AML-193 (cell line): Measurements from ENCODE around the gene PSMG1.

Experiments
- DNase-seq, 2 experiments: peaks; one replicate each; lab custom pipeline; 2025; lab: John Stamatoyannopoulos, UW

PSMG1 gene

DNA sequence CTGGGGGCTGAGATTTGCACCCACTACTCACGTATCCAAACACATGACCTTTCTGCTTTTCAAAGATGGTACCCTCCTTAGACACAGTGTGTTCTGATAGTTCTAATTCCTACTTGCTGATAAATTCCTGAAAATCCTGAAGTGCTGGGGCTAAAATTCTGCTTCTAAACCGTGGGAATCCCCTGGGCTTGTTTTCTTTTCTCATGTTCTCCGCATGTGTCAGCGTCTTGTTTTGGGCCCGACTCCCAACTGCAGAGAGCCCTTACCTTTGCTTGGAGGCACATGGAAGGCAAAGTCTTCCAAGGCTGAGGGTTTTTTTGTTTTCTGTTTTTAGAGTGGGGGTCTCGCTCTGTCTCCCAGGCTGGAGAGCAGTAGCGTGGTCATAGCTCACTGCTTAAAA lies 27.2 kb downstream of the PSMG1 start:
- DNase-seq, result no peak

DNA sequence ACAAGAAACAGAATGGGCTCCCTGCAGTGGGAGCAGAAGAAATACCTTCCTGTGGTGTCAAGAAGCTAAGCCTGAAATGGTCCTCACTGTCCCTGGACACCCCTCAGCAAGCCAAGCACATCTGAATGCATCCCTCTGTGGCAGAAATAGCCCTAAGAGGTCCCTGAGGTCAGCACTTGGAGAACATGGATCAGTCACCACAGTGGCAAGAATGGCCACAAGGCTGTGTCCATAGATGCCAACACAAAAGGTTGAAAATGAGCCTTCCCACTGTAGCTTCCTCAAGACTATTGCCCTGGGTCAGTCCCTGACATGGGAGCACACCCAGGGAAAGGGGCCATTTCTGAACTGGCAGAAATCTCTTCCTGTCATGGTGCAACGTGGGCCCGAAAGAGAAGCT lies 27.7 kb downstream of the PSMG1 start:
- DNase-seq, result no peak

DNA sequence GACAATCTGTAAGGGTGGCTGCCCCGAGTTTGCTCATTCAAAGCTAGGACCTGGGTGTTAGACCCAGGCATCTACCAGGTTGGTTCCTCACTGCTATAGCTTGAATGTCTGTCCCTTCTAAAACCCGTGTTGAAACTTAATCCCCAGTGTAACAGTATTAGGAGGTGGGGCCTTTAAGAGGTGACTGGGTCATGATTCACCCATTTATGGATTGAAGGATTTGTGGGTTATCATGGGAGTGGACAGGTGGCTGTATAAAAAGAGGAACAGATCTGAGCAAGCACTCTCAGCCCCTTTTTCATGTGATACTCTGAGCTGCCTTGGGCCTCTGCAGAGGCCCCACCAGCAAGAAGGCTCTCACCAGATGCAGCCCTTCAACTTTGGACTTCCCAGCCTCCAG lies 29.4 kb downstream of the PSMG1 start:
- DNase-seq, result no peak

DNA sequence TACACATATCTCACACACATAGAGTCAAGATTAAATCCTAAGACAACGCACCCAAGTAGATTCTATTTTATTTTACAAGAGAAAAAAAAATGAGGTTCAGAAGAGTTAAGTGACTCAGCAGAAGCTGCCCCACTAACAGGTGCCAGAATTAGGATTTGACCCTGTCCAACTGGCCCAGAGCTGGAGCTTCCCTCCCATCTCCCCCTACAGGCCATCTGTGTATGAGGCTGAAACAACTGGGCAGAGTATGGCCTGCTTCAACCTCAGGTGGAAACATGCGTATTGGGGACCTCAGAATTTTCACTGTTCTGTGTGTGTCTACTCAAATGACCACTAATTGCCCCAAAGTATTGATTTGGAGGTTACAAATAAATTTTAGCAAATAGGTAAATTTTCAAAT lies 29.9 kb downstream of the PSMG1 start:
- DNase-seq, result peak; percentile 12 to 37

DNA sequence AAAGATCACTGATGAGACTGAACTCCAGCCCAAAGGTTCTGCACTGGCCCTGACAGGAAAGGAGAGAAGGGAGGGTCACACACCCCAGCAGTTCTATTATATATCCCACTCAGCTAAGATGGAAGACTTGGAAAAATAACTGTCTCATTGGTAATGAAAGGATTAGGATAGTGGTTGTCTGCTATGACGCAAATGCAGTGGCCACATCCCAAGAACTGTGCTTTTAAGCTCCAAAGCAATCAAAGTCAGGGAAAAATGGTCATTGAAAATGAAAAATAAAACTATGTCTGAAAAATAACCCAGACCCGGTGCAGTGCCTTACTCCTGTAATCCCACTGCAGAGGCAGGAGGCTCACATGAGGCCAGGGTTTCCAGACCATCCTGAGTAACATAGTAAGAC lies 31.0 kb downstream of the PSMG1 start:
- no peak for DNase-seq

DNA sequence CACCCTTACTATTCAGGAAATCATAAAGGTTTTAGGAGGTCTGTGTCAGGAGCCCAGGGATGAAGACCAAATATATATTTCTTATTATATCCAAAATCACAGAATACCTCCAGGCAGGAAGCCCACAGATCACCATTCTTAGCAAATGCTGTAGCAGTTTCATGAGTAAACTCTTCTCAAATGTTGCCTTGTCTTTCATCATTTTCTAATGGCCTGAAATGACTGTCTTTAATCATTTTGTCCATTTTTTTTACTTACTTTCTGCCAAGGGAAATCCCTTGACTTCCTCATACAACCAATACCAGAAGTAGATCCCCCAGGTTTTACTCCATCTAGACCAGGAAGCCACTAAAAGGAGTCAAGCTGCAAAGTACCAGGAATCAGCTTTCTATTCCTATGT lies 32.4 kb downstream of the PSMG1 start:
- no peak for DNase-seq

DNA sequence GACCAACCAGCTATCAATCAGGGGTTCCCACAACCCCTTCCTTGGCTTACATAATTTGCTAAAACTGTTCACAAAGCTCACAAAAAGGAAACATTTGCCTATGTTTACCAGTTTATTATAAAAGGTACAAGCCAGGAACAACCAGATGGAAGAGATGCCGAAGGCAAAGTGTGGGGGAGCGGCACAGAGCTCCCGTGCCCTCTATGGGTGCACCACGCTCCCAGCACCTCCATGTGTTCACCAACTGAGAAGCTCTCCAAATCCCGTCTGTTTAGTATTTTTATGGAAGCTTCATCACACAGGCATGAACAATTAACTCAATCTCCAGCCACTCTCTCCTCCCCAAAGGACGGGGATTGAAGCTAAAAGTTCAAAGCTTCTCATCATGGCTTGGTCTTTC lies 32.9 kb downstream of the PSMG1 start:
- no peak for DNase-seq

DNA sequence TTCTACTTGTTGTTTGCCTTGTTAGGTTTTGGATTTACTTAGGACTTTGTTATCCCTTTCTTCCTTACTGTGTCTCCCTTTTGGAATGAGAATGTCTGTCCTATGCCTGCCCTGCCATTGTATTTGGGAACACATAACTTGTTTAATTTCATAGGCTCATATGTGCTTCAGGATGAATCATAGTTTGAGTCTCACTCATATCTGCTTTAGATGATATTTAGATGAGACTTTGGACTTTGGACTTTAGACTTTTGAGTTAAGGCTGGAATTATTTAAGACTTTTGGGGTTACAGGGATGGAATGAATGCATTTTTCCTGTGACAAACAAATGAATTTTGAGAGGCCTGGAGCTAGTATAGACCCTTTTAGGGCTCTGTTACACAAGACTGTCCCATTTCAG lies 33.4 kb downstream of the PSMG1 start:
- DNase-seq, result no peak

DNA sequence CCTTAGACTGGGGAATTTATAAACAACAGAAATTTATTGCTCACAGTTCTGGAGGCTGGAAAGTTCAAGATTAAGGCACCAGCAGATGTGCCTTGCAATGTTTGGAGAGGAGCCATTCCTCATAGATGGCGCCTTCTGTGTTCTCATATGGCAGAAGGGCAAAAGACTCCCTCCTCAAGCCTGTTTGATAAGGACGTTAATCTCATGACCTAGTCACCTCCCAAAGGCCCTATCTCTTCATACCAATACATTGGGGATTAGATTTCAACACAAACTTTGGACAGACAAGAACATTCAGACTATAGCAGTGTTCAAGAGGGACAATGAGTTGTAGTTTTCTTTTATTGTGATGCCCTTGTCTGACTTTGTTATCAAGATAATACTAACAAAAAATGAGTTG lies 34.3 kb downstream of the PSMG1 start:
- no peak for DNase-seq

DNA sequence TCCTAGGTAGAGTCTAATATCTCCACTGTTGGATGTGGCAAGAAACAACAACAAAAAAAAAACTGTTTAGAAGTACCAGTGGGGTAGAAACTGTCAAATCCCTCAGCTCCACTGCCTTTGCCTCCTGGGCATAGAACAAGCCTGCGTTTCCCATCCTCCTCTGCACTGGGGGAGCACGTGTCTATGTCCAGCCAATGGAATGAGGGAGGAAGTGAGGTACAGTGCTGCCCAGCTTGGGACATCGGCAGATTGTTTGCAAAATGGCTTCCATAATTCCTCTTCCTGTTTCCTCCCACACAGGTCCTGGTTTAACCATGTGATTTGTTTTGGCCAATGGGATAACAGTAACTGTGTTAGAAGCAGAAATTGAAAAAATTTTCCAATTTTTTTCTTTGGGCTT lies 39.1 kb downstream of the PSMG1 start:
- DNase-seq, result no peak

DNA sequence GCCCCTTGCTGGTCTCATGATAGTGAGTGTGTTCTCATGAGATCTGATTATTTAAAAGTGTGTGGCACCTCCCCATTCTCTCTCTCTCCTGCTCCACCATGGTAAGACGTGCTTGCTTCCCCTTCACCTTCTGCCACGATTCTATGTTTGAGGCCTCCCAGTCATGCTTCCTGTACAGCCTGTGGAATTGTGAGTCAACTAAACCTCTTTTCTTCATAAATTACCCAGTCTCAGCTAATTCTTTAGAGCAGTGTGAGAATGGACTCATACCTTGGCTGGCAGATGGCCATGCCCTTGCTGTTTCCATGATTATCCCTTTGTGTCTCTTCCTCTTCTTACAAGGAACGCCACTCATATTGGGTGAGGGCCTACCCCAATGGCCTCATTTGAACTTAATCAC lies 40.3 kb downstream of the PSMG1 start:
- DNase-seq, result no peak

DNA sequence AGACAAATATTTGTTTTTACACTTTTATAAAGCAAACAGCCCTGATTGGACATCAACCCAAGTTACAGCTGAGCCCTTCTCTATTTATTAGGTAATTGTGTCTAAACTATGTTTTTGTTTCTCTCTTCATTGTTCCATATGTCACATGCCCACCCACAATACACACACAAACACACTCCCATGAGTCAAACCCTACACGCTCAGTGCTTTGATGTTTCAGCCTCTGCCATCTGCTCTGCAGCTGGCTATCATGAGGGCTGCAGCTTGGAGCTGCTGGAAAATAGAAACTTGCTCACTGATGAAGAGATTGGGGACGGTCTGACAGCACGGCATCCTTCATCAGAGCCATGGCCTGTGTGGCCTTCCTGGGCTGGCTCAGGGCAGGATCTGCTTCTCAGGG lies 41.7 kb downstream of the PSMG1 start:
- no peak for DNase-seq

DNA sequence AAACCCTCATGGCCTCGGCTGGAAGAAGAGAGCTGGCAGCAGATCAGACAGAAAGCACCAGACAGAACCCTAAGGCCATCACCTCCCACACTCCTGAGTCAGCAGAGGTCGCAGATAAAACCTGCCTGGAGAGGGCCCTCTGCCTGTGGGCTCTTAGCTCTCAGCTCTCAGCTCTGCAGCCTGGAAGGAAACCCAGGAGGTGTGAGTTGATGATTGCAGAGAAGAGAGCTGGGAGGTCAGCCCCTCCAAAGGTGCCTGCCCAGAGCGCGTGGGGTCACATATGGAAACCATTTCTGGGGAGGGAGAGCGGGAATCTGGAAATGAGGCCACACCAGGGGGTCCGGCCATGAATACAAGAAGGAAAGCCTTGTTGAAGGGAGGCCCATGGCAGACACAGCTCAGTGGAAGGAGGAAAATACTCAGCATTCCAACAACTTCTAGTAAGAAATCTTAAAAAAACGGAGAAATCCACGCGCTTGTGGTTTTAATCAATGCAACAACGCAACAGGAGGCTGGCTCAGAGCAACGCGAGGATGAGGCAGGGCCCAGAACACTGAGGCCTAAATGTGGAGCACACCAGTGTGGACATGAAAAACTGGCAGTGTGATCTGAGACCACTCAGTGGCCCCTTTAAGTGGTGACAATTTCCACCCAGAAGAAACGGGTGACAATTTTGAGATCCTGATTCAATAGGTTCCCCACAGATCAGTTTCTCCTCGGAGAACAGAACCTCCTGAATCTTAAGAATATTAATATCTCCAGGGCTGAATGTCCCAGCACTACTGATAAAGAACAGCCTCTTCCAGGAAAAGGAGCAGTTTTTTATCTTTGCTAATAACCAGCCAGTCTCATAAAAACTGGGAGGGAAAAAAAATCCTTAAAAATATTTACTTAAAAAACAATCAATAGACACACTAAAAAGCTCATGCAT lies 45.7 kb downstream of the PSMG1 start:
- DNase-seq, result no peak

DNA sequence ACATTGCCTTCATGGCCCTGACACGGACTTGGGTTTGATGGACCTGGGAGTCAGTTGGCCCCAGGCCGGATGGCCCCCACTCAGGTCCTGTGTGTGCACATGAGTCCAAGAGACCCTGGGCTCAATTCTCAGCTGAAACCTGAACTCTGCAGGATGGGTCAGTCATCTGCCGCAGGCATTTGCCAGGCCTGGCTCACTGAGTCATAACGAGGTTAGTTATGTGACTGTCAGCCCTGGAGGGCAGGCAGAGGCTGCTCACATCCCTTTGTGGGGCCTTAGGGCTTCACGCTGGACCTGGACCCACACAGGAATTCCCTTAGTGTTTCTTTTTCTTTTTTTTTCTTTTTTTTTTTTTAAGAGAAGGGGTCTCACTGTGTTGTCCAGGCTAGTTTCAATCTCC lies 46.5 kb downstream of the PSMG1 start:
- no peak for DNase-seq

DNA sequence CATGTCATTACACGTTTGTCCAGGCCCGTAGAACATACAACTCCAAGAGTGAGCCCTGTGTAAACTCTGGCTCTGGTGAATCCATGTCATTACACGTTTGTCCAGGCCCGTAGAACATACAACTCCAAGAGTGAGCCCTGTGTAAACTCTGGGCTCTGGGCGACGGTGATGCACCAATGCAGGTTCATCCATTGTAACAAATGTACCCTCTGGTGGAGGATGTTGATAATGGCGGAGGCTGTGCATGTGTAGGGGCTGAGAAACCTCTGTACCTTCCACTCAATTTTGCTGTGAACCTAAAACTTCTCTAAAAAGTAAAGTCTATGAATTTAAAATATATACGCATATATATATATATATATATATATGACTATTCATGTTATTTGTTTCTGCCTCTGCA lies 47.1 kb downstream of the PSMG1 start:
- DNase-seq, result peak; percentile 19 to 23

DNA sequence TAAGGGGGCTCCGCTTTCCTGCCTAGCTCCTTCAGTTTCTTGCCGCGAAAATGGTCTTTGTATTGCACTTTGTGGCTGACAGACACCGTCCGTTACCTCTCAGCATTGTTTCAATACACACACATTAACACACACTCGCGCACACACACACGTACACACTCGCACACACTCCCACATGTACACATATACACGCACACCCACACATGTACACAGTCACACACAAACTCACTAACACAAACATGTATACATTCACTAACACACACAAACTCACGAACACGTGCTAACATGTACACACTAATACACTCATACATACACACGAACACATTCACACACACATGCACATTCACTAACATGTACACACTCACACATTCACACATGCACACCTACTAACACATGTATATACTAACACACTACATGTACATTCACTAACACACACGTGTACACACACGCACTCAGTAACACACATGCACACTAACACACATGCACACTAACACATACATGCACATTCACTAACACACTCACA lies 48.9 kb downstream of the PSMG1 start:
- no peak for DNase-seq

DNA sequence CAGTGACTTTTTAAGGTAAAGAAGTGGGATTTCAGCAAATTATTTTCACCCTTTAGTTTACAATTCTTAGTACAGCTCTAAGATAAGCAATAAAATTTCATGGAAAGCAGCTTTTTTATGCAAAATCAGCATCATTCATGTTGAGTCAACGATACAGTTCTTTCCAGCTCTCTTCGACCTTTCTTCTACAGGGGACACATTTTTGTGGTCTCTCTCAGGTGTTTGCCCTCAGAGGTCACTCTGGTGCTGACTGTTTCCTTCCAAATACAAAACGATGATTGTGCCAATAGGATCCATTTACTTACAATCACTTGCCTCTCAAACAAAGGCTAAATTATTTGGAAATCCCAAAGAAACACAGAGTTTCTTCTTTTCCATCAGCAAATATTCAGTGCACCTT lies 51.0 kb downstream of the PSMG1 start:
- no peak for DNase-seq

DNA sequence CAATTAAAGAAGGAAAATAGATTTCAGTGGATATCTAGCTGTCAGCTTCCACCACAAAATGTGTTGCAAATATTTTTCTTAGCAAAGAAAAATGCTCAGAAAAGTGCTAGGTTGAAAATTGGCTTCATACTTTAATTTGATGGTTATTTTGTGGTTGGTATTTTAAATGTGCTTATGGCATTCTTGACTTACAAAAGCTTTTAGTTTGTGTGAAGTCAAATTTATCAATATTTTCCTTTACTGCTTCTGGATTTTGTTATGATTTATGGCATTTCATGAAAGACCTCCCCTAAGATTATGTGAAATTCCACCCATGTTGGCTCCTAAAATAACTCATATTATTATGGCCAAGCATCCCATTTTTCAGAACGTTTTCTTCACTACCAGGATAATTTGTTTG lies 51.5 kb downstream of the PSMG1 start:
- DNase-seq, result no peak

DNA sequence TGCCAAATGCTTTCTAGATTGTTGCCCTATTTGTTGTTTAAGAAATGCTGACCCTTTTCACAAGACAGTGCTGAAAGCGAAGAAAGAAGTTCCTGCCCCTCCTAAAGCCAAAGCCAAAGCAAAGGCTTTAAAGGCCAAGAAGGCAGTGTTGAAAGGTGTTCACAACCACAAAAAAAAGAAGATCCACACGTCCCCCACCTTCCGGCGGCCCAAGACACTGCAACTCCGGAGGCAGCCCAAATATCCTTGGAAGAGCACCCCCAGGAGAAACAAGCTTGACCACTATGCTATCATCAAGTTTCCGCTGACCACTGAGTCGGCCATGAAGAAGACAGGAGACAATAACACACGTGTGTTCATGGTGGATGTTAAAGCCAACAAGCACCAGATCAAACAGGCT lies 55.7 kb downstream of the PSMG1 start:
- DNase-seq, result no peak

DNA sequence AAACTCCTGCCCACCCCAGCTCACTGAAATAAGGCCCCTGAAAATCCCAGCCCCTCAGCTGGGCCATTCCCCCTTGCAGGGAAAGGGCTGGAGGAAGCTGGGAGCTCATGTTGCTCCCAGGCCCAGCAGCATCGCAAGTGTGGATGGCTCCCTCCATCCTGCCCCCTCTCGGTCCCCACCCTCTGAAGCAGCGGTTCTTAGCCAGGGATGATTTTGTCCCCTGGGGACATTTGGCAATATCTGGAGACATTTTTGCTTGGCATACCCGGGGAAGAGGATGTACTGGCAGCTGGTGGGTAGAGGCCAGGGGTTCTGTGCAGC lies 56.8 kb downstream of the PSMG1 start:
- no peak for DNase-seq

DNA sequence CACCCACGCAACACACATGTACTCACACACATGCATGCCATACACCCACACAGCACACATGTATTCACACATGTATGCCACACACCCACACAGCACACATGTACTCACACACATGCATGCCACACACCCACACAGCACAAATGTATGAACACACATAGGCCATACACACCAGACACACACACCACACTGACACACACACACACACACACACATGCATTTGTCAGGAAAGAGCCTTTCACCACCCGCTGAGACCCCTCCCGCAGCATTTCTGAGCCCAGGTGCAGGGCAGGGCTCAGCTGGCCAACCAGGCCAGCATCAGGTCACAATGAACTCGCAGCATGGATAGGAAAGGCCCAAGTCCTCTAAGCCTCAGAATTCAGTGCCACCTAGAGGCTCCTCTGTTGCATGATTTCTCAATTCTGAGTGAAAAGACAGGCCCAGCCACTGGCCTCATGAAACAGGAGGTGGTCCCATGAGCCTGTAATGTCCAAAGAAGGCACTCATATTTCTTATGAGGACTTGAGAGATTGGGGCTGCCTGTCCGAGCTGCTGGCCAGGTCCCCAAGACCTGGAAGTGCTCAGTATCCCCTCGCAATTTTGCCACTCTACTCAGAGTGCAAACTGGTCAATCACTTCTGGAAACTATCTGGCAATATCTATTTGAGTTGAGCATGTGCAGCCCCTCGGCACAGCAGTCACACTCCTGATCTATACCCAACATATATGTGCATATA lies 57.3 kb downstream of the PSMG1 start:
- DNase-seq, result peak; percentile 69 to 80
